ENCODE results near the gene VPS35L. TPM values are rescaled to one million over a fixed set of nuclear protein-coding genes. Genes with fewer than 3 reads are reported as not detected.

VPS35L gene
- total RNA-seq, 1 experiment from 2014 or later, result 5.4 TPM

DNA sequence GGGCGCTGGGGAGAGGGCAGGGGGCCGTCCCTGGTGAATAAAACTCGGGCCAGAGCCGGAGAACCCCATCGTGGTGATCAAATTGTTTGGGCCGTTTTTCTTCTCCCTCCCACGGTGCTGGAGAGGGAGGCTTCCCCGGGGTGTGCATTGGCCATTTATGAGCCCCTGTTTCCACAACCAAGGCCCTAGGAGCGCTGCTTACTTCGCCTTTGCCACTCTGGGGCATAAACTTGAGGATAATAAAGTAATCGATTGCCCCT, 31.2 kb upstream of the VPS35L start:
- Mint-ChIP-seq H3K4me1 (ENCODE audit: low read depth, unreplicated experiment) (peaks cover 11% of the 10 kb centered on the region), H3K36me3 (ENCODE audit: insufficient read depth, unreplicated experiment) (peaks cover 17% of the 10 kb centered on the region), H3K27me3 (ENCODE audit: insufficient read depth, unreplicated experiment) (no peaks in the 10 kb centered on the region), H3K4me3 (ENCODE audit: unreplicated experiment) (peak overlapping the region; percentile 79), H3K27ac (ENCODE audit: unreplicated experiment) (no peak overlapping the region), H3K9me3 (ENCODE audit: unreplicated experiment) (no peaks in the 10 kb centered on the region)
- ChIA-PET POLR2A (interaction anchor here (0.6 kb wide), 1 partner anchor 59 kb away, joined by 3 read pairs; no protein-coding TSS in a partner anchor), CTCF (interaction anchor here (0.6 to 1.8 kb wide), 3 partner anchors 22 to 59 kb away, joined by 3 to 4 read pairs (median 3); no protein-coding TSS in a partner anchor)
- peak overlapping the region; percentile 82 for H3K4me3 ChIP-seq (ENCODE audit: low read depth, low read length)
- no peaks in the 10 kb centered on the region for H3K27me3 ChIP-seq (replicated peaks; ENCODE audit: control insufficient read depth, insufficient read depth, low read length)
- intact Hi-C loops (cut with micrococcal nuclease; ENCODE audit: unreplicated experiment), result no loop called here
- no TSS peak for BruUV-seq (replicated peaks)
- DNase-seq, result no peak
- H3K36me3 ChIP-seq (ENCODE audit: control insufficient read depth, insufficient read depth, low read length), result no peaks in the 10 kb centered on the region
- no peaks in the 10 kb centered on the region for H3K9me3 ChIP-seq
- no peak for TF ChIP-seq CTCF (IDR thresholded peaks at IDR 0.05; ENCODE audit: insufficient read depth in 1 of 2, low read depth in 1 of 2, low read length in 1 of 2, severe bottlenecking in 1 of 2, unreplicated experiment in 1 of 2)
- peaks cover 11% of the 10 kb centered on the region; the same call in 1 of the 2 replicates for H3K4me1 ChIP-seq

DNA sequence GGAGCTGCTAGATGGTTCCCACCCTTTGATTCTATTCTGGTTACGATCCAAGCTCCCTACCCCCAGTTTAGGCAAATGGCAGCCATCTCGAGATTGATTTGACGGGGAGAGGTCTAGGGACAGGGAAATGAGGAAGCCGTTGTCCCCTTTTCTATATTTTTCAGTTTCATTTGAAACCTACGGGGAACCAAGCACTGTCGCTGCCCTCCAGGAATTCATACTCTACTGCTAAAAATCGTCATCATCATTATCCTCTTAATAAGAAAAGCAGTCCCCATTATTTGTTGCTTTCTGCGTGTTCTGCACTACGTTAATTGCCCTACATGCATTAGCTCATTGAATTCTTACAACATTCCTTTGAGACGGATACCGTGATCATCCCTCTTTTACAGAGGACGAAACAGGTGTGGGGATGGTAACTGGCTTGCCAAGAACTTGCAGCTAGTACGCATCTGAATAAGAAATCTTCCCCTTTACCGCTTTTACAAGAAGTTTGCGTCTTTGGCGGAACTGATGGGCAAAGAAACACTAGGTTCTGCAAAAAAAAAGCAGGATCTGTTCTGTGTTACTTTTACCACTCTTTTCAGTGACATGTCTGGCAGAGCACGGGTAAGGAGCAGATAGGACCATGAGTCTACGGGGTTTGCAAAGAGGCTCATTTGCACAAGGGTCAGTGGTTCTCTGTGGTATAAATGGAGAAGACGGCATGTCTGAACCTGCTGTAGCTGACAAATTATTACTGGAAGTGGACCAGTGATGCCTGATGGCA, 30.7 kb upstream of the VPS35L start:
- TSS peak; percentile 20 for BruUV-seq (replicated peaks)
- no peaks in the 10 kb centered on the region for H3K36me3 ChIP-seq (ENCODE audit: control insufficient read depth, insufficient read depth, low read length)
- peak overlapping the region; percentile 82 for H3K4me3 ChIP-seq (ENCODE audit: low read depth, low read length)
- no peak overlapping the region for H3K27ac Mint-ChIP-seq (ENCODE audit: unreplicated experiment)
- H3K27me3 ChIP-seq (replicated peaks; ENCODE audit: control insufficient read depth, insufficient read depth, low read length), result no peaks in the 10 kb centered on the region
- DNase-seq, result no peak
- POLR2A ChIA-PET, result no interaction called here
- H3K36me3 Mint-ChIP-seq (ENCODE audit: insufficient read depth, unreplicated experiment), result peaks cover 21% of the 10 kb centered on the region
- peaks cover 11% of the 10 kb centered on the region for H3K4me1 Mint-ChIP-seq (ENCODE audit: low read depth, unreplicated experiment)
- TF ChIP-seq CTCF (IDR thresholded peaks at IDR 0.05; ENCODE audit: insufficient read depth in 1 of 2, low read depth in 1 of 2, low read length in 1 of 2, severe bottlenecking in 1 of 2, unreplicated experiment in 1 of 2), result no peak
- H3K4me3 Mint-ChIP-seq (ENCODE audit: unreplicated experiment), result peak overlapping the region; percentile 79
- intact Hi-C loops (cut with micrococcal nuclease; ENCODE audit: unreplicated experiment), result no loop called here
- CTCF ChIA-PET, result interaction anchor here (0.6 to 1.8 kb wide), 3 partner anchors 22 to 59 kb away, joined by 3 to 4 read pairs (median 3); no protein-coding TSS in a partner anchor
- no peaks in the 10 kb centered on the region for H3K9me3 ChIP-seq
- no peaks in the 10 kb centered on the region for H3K27me3 Mint-ChIP-seq (ENCODE audit: insufficient read depth, unreplicated experiment)
- peaks cover 12% of the 10 kb centered on the region; the same call in 1 of the 2 replicates for H3K4me1 ChIP-seq
- no peaks in the 10 kb centered on the region for H3K9me3 Mint-ChIP-seq (ENCODE audit: unreplicated experiment)

DNA sequence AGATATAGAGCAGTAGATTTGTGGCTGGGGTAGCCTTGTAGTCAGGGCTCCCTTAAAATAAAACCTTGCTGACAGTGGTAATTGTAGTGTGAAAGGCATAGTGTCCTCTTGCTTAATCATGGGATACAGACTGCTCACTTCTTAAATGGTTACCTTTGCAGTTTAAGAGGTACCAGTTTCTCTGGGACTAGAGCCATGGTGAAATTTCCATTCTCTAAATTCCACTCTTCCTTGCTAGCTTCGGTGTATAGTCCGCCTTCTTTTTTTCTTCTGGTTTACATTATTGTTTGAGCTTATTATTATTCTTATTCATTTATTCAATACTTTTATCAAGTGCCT, 30.1 kb upstream of the VPS35L start:
- no peak for TF ChIP-seq CTCF (IDR thresholded peaks at IDR 0.05; ENCODE audit: insufficient read depth in 1 of 2, low read depth in 1 of 2, low read length in 1 of 2, severe bottlenecking in 1 of 2, unreplicated experiment in 1 of 2)
- no peak for DNase-seq
- Histone ChIP-seq H3K36me3 (ENCODE audit: control insufficient read depth, insufficient read depth, low read length) (no peaks in the 10 kb centered on the region), H3K27me3 (replicated peaks; ENCODE audit: control insufficient read depth, insufficient read depth, low read length) (no peaks in the 10 kb centered on the region), H3K4me3 (ENCODE audit: low read depth, low read length) (no peak overlapping the region), H3K9me3 (no peaks in the 10 kb centered on the region), H3K4me1 (peaks cover 15% of the 10 kb centered on the region; the same call in 1 of the 2 replicates)
- H3K9me3 Mint-ChIP-seq (ENCODE audit: unreplicated experiment), result no peaks in the 10 kb centered on the region
- peak overlapping the region; percentile 79 for H3K4me3 Mint-ChIP-seq (ENCODE audit: unreplicated experiment)
- H3K4me1 Mint-ChIP-seq (ENCODE audit: low read depth, unreplicated experiment), result peaks cover 11% of the 10 kb centered on the region
- intact Hi-C loops (cut with micrococcal nuclease; ENCODE audit: unreplicated experiment), result no loop called here
- no peak overlapping the region for H3K27ac Mint-ChIP-seq (ENCODE audit: unreplicated experiment)
- no peaks in the 10 kb centered on the region for H3K27me3 Mint-ChIP-seq (ENCODE audit: insufficient read depth, unreplicated experiment)
- POLR2A ChIA-PET, result no interaction called here
- CTCF ChIA-PET, result no interaction called here
- no TSS peak for BruUV-seq (replicated peaks)
- peaks cover 26% of the 10 kb centered on the region for H3K36me3 Mint-ChIP-seq (ENCODE audit: insufficient read depth, unreplicated experiment)

Data from Caco-2 (cell line).